Upper lobe of left lung (tissue), 6 donors: ENCODE measurements around the gene FIBCD1. TPM values are rescaled to one million over a fixed set of nuclear protein-coding genes. Genes with fewer than 3 reads are reported as not detected.

ENCODE experiments used
- ATAC-seq, 2 donors: fragments of 200-7000 bp; cut with Tn5 transposase; one replicate each; pipeline ENCODE4 v1.9.1; 2022; ENCODE audit warnings: mild to moderate bottlenecking in 2 of 2, moderate library complexity in 2 of 2; ENCODE audit not compliant: low FRiP score in 2 of 2
- DNase-seq, 2 donors: peaks; one replicate each; pipeline ENCODE4 v3.0.0-alpha.2; 2019 to 2020
- H3K27ac ChIP-seq, 4 donors: fragments of 200-600 bp; sonication (generic); one replicate each; pipeline ENCODE4 v1.5.1; 2016 to 2019
- H3K27me3 ChIP-seq, 4 donors: fragments of 200-600 bp; sonication (generic); one replicate each; pipeline ENCODE4 v1.5.1; 2017 to 2019
- H3K36me3 ChIP-seq, 4 donors: fragments of 200-600 bp; sonication (generic); one replicate each; pipeline ENCODE4 v1.5.1; 2016 to 2019
- H3K4me1 ChIP-seq, 4 donors: fragments of 200-600 bp; sonication (generic); one replicate each; pipeline ENCODE4 v1.5.1; 2018 to 2019
- H3K4me3 ChIP-seq, 4 donors: fragments of 200-600 bp; sonication (generic); one replicate each; pipeline ENCODE4 v1.5.1; 2017 to 2019; ENCODE audit warnings: mild to moderate bottlenecking in 2 of 4, moderate library complexity in 1 of 4
- H3K9me3 ChIP-seq, 4 donors: fragments of 200-600 bp; sonication (generic); one replicate each; pipeline ENCODE4 v1.5.1; 2018 to 2019
- CTCF ChIP-seq, 6 experiments: fragments of 450-650 bp in 4 of 6; fragments of 200-600 bp in 2 of 6; sonication (generic) in 2 of 6; IDR thresholded peaks; one replicate each; pipeline ENCODE4 v1.5.1; 2016 to 2019; ENCODE audit warnings: antibody characterized with exemption in 6 of 6
- EP300 ChIP-seq, 4 donors: sonication (generic); formaldehyde crosslinking; IDR thresholded peaks; one replicate each; pipeline ENCODE4 v1.5.1; 2017; ENCODE audit warnings: antibody characterized with exemption in 4 of 4, control low read depth in 2 of 4
- POLR2A ChIP-seq, 4 donors: fragments of 450-650 bp; IDR thresholded peaks; one replicate each; pipeline ENCODE4 v1.5.1; 2016 to 2017; ENCODE audit warnings: antibody characterized with exemption in 4 of 4, mild to moderate bottlenecking in 2 of 4
- POLR2AphosphoS5 ChIP-seq, 2 donors: sonication (generic); formaldehyde crosslinking; IDR thresholded peaks; one replicate each; pipeline ENCODE4 v1.5.1; 2017; ENCODE audit warnings: antibody characterized with exemption in 2 of 2
- WGBS, 2 donors: methylation state at CpG; one replicate each; pipeline ENCODE4 v1.1.5; 2017 to 2018; 5-methylcytosine and 5-hydroxymethylcytosine counted together
- total RNA-seq, 6 donors: library from RNA; depleted of rRNA in 4 of 6; stranded (reverse); fragments of >200 nt in 4 of 6; gene quantifications; one replicate each; pipeline versions ENCODE4 v1.1.0 to v1.2.1, GENCODE V29; 2016 to 2021
- donor health status: DM: no; HTN: no; CAD: no; lungs with moderate emphysema.
- donor health status: DM: no; HTN: yes; CAD: no; lungs with severe emphysema.

Gene FIBCD1
- total RNA-seq, 6 donors from 2014 or later: 0.30 to 15.8 (median 4.1) TPM

DNA sequence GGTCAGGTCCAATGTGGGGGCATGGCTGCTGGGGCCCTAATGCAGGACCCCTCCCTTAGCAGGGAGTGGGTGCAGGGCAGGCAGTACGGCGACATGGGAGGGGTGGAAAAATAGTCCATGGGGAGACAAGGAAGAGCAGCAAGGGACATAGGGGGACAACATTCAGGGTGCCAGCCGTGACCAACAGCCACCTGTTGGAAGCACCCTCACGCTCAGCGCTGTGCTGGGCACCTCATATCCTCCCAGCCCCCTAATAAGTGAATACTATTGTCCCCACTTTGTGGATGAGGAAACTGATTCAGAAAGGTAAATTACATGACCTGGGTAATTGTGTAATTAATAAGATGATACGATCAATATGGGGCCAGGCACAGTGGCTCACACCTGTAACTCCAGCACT lies 3.0 kb upstream of the FIBCD1 start:
- no peak for ATAC-seq
- 78 to 85% methylated on average over 5 to 6 of the region's 6 CpGs for WGBS, 2 donors
- H3K27me3 ChIP-seq: peaks cover 2 to 36% (median 20%) of the 10 kb centered on the region in 4 donors
- no peaks in the 10 kb centered on the region for H3K36me3 ChIP-seq
- H3K27ac ChIP-seq: no peak overlapping the region
- H3K4me3 ChIP-seq: no peak overlapping the region
- TF ChIP-seq POLR2A (IDR thresholded peaks at IDR 0.05) (no peak), EP300 (IDR thresholded peaks at IDR 0.05) (no peak), POLR2AphosphoS5 (IDR thresholded peaks at IDR 0.05) (no peak), CTCF (IDR thresholded peaks at IDR 0.05) (no peak)
- no peak for DNase-seq
- H3K4me1 ChIP-seq: peaks cover 22 to 39% (median 28%) of the 10 kb centered on the region in 4 donors
- no peaks in the 10 kb centered on the region for H3K9me3 ChIP-seq

DNA sequence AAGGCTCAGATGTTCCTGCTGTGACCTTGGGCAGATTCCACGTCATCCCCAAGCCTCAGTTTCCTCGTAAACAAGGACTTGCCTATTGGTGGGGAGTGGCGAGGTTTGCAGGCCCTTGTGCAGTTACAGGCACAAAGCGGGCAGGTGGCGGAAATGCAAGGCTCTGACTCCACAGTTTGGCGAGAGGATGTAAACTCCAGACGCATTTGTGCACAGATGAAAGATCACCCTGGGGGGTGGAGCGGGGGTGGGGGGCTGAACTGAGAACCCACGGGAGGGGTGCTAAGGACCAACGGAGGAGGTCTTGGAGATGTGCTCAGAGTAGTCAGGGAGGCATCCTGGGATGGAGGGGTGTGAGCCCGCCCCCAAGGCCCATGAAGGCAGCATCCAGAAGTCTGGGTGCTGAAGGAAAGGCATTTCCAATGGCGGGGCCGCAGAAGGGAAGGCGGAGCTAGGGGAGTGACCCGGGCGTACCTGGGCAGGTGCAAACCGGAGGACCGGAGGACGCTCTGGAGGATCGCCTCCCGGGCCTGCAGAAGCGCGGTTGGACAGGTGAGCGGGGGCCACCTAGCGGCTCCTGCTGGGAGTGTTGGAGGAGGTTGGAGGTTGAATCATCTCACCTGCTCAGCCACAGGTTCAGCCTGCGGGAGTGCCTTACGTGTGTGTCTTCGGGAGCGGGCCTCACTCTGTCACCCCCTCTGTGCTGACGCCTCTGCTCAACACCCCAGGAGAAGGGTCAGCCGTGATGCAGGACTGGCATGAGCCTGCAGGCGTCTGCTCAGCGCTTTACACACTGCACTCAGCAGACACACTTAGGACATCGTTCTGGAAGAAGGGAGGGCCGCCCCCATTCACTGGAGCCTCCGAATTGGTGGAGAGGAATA lies 1.9 kb upstream of the FIBCD1 start:
- ATAC-seq (peak; percentile 66 to 79), DNase-seq (peak; percentile 75 to 88)
- H3K4me1 ChIP-seq: peaks cover 22 to 49% (median 28%) of the 10 kb centered on the region in 4 donors
- 8 to 16% methylated on average over 10 to 36 of the region's 36 CpGs for WGBS, 2 donors
- no peaks in the 10 kb centered on the region for H3K9me3 ChIP-seq
- peaks cover 2 to 38% (median 21%) of the 10 kb centered on the region in 4 donors for H3K27me3 ChIP-seq
- TF ChIP-seq POLR2A (IDR thresholded peaks at IDR 0.05) (no peak), EP300 (IDR thresholded peaks at IDR 0.05) (no peak), CTCF (IDR thresholded peaks at IDR 0.05) (peak; percentile 83 to 88 (median 84)), POLR2AphosphoS5 (IDR thresholded peaks at IDR 0.05) (no peak)
- no peak overlapping the region for H3K27ac ChIP-seq
- H3K4me3 ChIP-seq: no peak overlapping the region
- H3K36me3 ChIP-seq: no peaks in the 10 kb centered on the region

DNA sequence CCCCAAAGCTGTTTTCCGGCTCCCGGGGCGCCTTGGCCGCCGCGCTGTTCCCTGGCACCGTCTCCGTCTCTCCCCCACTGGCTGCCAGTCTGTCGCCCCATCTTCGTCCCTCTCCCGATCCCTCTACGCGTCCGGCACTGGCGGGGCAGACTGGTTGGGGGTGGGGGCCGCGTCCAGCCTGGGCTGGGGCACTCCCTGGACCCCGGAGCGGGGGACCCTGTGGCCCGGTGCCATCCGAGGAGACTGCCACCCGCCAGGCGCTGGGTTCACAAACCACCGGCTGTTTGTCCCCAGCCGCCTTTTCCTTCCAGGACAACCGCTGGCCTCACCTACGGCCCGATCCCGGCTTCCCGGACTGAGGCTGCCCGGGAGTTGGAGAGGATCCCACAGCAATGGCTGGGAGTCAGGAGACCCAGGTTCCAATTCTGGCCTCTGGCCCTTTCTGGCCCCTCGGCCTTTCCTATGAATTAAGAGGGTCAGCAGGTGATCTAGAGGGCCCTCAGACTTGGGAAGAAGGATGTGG lies 1.0 kb upstream of the FIBCD1 start:
- DNase-seq (no peak), ATAC-seq (no peak)
- H3K36me3 ChIP-seq: no peaks in the 10 kb centered on the region
- H3K27ac ChIP-seq: no peak overlapping the region
- TF ChIP-seq EP300 (IDR thresholded peaks at IDR 0.05): no peak
- TF ChIP-seq POLR2A (IDR thresholded peaks at IDR 0.05): no peak
- TF ChIP-seq POLR2AphosphoS5 (IDR thresholded peaks at IDR 0.05): no peak
- no peak for TF ChIP-seq CTCF (IDR thresholded peaks at IDR 0.05)
- H3K9me3 ChIP-seq: no peaks in the 10 kb centered on the region
- H3K27me3 ChIP-seq: peaks cover 2 to 38% (median 21%) of the 10 kb centered on the region in 4 donors
- peak overlapping the region in 3 of 4 donors; percentile 47 to 56 (median 53) for H3K4me3 ChIP-seq
- WGBS, 2 donors: 4 to 5% methylated on average over 12 of the region's 32 CpGs
- peaks cover 22 to 49% (median 28%) of the 10 kb centered on the region in 4 donors for H3K4me1 ChIP-seq

DNA sequence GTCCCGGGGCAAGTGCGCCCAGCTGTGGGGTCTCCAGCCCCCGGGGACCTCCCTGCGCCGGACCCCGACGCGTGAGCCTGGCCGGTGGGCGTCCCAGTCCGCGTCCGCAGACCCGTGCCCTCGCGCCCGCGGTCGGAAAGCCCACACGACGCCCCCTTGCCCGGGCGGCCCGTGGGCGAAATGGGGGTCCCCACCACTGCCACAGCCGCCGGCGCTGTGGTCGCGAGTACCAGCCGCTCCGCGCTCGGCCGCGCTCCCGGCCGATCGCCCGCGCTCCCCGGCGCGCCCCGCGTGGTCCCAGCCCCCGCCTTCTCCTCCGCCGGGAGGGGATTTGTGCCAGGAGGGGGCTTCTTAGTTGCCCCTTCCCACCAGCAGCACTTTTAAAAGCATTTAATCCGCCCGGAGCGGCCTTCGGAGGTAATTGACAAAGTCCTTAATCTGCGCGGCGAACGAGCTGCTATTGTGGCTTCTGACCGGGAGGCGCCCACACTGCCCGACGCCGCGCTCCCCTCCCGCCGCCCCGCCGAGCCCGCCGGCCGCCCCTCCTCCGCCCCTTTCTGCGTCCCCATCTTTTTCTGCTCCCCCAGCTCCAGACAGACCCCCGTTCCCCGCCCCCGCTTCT lies 469 bp upstream of the FIBCD1 start:
- ATAC-seq (no peak), DNase-seq (no peak)
- Histone ChIP-seq H3K4me3 (peak overlapping the region; percentile 32 to 56 (median 50)), H3K27me3 (peaks cover 2 to 38% (median 21%) of the 10 kb centered on the region in 4 donors), H3K36me3 (no peaks in the 10 kb centered on the region), H3K4me1 (peaks cover 22 to 49% (median 30%) of the 10 kb centered on the region in 4 donors), H3K27ac (no peak overlapping the region), H3K9me3 (no peaks in the 10 kb centered on the region)
- WGBS, 2 donors: 0 to 2% methylated on average over 2 to 37 of the region's 75 CpGs
- TF ChIP-seq POLR2AphosphoS5 (IDR thresholded peaks at IDR 0.05) (no peak), EP300 (IDR thresholded peaks at IDR 0.05) (no peak), CTCF (IDR thresholded peaks at IDR 0.05) (no peak), POLR2A (IDR thresholded peaks at IDR 0.05) (no peak)
